Suprapubic skin (tissue), 4 donors: ENCODE results near the gene PTGIS. TPM values are rescaled to one million over a fixed set of nuclear protein-coding genes. Genes with fewer than 3 reads are reported as not detected.

Experiments
- DNase-seq, 2 donors: peaks; one replicate each; pipeline ENCODE4 v3.0.0-alpha.2; 2019; ENCODE audit warnings: low spot score in 2 of 2
- H3K27ac ChIP-seq: fragments of 200-600 bp; sonication (generic); one replicate; pipeline ENCODE4 v1.5.1; 2019
- H3K27me3 ChIP-seq: fragments of 200-600 bp; sonication (generic); one replicate; pipeline ENCODE4 v1.5.1; 2019
- H3K36me3 ChIP-seq: fragments of 200-600 bp; sonication (generic); one replicate; pipeline ENCODE4 v1.5.1; 2019
- H3K4me1 ChIP-seq: fragments of 200-600 bp; sonication (generic); one replicate; pipeline ENCODE4 v1.5.1; 2019
- H3K4me3 ChIP-seq: fragments of 200-600 bp; sonication (generic); one replicate; pipeline ENCODE4 v1.5.1; 2019; ENCODE audit warnings: mild to moderate bottlenecking
- H3K9me3 ChIP-seq: fragments of 200-600 bp; sonication (generic); one replicate; pipeline ENCODE4 v1.5.1; 2019
- EP300 ChIP-seq: sonication (generic); formaldehyde crosslinking; IDR thresholded peaks from one replicate; pipeline ENCODE4 v1.6.1; 2017; ENCODE audit warnings: antibody characterized with exemption
- POLR2A ChIP-seq, 2 donors: fragments of 450-650 bp; IDR thresholded peaks; one replicate each; pipeline ENCODE4 v1.6.1; 2017; ENCODE audit warnings: antibody characterized with exemption in 2 of 2, mild to moderate bottlenecking in 2 of 2, moderate library complexity in 2 of 2
- POLR2AphosphoS5 ChIP-seq, 3 donors: sonication (generic); formaldehyde crosslinking; IDR thresholded peaks; one replicate each; pipeline ENCODE4 v1.6.1; 2017; ENCODE audit warnings: antibody characterized with exemption in 3 of 3
- WGBS: methylation state at CpG from one replicate; pipeline ENCODE4 v1.1.5; 2018; 5-methylcytosine and 5-hydroxymethylcytosine counted together
- total RNA-seq, 4 donors: library from RNA; depleted of rRNA; stranded (reverse); fragments of >200 nt; gene quantifications; one replicate each; pipeline ENCODE4 v1.1.0, GENCODE V29; 2016
- TF ChIP-seq, protein P1 (sequence below), 2 donors: fragments of 200-600 bp in 1 of 2; fragments of 450-650 bp in 1 of 2; sonication (generic) in 1 of 2; IDR thresholded peaks; one replicate each; pipeline ENCODE4 v1.5.1; 2016 to 2019; ENCODE audit warnings: antibody characterized with exemption in 2 of 2, mild to moderate bottlenecking in 1 of 2, moderate library complexity in 1 of 2

PTGIS gene
- total RNA-seq, 4 donors from 2014 or later = 4.3 to 14.4 (median 7.0) TPM

DNA sequence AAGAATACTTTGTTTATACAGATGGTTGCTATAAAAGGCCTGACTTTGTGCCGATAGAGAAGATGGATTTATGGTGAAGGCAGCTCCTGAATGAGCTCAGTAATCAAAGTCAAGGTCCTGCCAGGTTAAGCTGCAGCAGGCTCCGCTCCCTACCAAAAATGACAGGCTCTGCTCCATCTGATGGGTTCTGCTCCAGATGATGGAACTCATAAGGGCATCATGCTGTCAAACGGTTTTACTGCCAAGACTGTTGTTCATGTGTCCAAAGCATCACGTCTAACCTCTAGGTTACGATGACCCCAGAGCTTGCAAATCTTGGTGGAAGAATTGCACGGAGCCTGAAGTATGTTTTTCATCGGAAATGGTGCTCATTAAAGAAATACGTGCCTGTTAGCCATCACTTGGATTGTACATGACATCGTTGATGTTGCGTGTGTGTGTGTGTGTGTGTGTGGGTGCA is 19.2 kb upstream of the PTGIS start:
- Histone ChIP-seq H3K27me3 (peaks cover 3% of the 10 kb centered on the region), H3K4me1 (peaks cover 22% of the 10 kb centered on the region), H3K36me3 (no peaks in the 10 kb centered on the region), H3K9me3 (no peaks in the 10 kb centered on the region), H3K27ac (peak overlapping the region; percentile 25), H3K4me3 (no peak overlapping the region)
- no peak for DNase-seq
- 48% methylated on average over 10 of the region's 10 CpGs for WGBS
- TF ChIP-seq, protein P1, sequence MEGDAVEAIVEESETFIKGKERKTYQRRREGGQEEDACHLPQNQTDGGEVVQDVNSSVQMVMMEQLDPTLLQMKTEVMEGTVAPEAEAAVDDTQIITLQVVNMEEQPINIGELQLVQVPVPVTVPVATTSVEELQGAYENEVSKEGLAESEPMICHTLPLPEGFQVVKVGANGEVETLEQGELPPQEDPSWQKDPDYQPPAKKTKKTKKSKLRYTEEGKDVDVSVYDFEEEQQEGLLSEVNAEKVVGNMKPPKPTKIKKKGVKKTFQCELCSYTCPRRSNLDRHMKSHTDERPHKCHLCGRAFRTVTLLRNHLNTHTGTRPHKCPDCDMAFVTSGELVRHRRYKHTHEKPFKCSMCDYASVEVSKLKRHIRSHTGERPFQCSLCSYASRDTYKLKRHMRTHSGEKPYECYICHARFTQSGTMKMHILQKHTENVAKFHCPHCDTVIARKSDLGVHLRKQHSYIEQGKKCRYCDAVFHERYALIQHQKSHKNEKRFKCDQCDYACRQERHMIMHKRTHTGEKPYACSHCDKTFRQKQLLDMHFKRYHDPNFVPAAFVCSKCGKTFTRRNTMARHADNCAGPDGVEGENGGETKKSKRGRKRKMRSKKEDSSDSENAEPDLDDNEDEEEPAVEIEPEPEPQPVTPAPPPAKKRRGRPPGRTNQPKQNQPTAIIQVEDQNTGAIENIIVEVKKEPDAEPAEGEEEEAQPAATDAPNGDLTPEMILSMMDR (IDR thresholded peaks at IDR 0.05) = no peak
- TF ChIP-seq EP300 (no peak), POLR2AphosphoS5 (IDR thresholded peaks at IDR 0.05) (no peak), POLR2A (IDR thresholded peaks at IDR 0.05) (no peak)

DNA sequence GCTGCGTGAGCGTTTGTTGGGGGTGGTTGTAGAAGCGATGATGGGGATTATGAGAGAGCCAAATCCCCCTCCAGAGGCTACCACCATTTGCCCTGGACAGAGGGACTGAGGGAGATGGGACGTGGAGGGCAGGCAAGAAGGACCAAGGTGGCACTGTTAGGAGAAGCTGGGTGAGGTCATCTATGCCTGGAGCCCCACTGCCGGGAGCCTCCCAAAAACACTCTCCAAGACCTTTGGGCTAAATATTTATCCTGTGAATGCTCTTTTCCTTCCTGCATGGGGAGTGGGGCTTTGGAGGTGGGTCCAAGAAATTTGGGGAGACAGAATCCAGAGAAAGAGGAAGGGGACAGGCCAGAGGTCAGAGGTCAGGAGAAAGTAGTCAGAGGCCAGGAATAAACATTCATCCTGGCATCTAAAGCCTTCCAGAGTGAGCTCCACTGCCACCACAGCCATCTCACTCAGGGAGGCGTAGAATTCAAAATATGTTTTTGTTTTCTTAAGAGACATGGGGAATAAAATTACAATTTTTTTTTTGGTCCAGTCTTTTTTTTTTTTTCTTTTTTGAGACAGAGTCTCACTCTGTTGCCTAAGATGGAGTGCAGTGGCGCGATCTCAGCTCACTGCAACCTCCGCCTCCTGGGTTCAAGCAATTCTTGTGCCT is 17.8 kb upstream of the PTGIS start:
- TF ChIP-seq, protein P1 (IDR thresholded peaks at IDR 0.05) = no peak
- TF ChIP-seq EP300 (no peak), POLR2A (IDR thresholded peaks at IDR 0.05) (no peak), POLR2AphosphoS5 (IDR thresholded peaks at IDR 0.05) (no peak)
- H3K27me3 ChIP-seq = peaks cover 3% of the 10 kb centered on the region
- WGBS = 75% methylated on average over 9 of the region's 9 CpGs
- no peaks in the 10 kb centered on the region for H3K36me3 ChIP-seq
- DNase-seq = no peak
- no peaks in the 10 kb centered on the region for H3K9me3 ChIP-seq
- H3K4me1 ChIP-seq = peaks cover 19% of the 10 kb centered on the region
- no peak overlapping the region for H3K4me3 ChIP-seq
- peak overlapping the region; percentile 49 for H3K27ac ChIP-seq

- Histone ChIP-seq H3K27ac (peak overlapping the region; percentile 49), H3K27me3 (peaks cover 3% of the 10 kb centered on the region), H3K9me3 (no peaks in the 10 kb centered on the region), H3K36me3 (no peaks in the 10 kb centered on the region), H3K4me3 (no peak overlapping the region), H3K4me1 (peaks cover 25% of the 10 kb centered on the region)
- TF ChIP-seq, protein P1 (IDR thresholded peaks at IDR 0.05) = no peak
- TF ChIP-seq POLR2AphosphoS5 (IDR thresholded peaks at IDR 0.05) (no peak), POLR2A (IDR thresholded peaks at IDR 0.05) (no peak), EP300 (no peak)
- WGBS = 60% methylated on average over 14 of the region's 14 CpGs
- no peak for DNase-seq
Observed at GRCh38 chr20:49584418-49585382, 16.8 kb upstream of the PTGIS start.

DNA sequence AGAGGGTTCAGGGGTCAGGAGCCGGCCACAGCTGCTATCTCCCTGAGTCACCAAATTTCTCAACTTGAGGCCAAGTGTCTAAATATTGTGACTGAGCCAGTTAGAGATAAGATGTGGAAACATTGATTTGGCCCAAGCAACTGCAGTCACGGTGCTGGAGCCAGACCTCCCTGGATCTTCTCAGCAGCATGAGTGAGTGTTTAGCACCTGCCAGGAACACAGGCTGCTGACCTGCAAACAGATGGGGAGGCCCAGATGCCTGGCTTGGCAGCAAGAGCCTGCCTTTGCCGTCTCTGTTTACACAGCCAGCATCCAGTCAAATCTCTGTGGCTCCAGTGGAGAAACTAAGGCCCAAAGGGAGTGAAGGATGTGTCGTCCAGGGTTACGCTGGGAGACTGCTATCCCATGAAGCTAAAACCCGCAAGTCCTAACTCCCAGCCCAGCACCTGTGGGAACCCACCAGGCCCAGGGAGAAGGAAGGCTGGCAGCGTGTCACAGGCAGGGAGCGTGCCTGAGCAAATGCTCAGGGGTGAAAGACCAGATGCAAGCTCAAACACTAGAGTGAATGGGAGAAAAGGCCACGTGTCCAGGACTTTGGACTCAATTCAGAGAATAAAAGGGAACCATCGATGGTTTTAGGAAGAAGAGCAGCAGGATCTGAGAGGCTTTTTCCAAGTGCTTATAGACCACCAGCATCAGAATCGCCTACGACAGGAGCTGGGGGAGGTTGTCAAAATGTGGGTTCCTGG is 15.9 kb upstream of the PTGIS start:
- no peaks in the 10 kb centered on the region for H3K9me3 ChIP-seq
- H3K4me3 ChIP-seq = no peak overlapping the region
- DNase-seq = no peak
- peaks cover 27% of the 10 kb centered on the region for H3K4me1 ChIP-seq
- TF ChIP-seq, protein P1 (IDR thresholded peaks at IDR 0.05) = no peak
- peak in 1 of 3 donors; percentile 81 for TF ChIP-seq POLR2AphosphoS5 (IDR thresholded peaks at IDR 0.05)
- peak overlapping the region; percentile 49 for H3K27ac ChIP-seq
- WGBS = 60% methylated on average over 12 of the region's 12 CpGs
- H3K36me3 ChIP-seq = no peaks in the 10 kb centered on the region
- H3K27me3 ChIP-seq = peaks cover 3% of the 10 kb centered on the region
